GM12874 (cell line): ENCODE data around the gene NEURL1.

ENCODE experiments used
- CTCF ChIP-seq: IDR thresholded peaks from 2 replicates; pipeline ENCODE4 v1.5.1; 2011; ENCODE audit warnings: low read depth, mild to moderate bottlenecking, control low read depth, low read length, moderate library complexity; ENCODE audit not compliant: insufficient read depth

Gene NEURL1

DNA sequence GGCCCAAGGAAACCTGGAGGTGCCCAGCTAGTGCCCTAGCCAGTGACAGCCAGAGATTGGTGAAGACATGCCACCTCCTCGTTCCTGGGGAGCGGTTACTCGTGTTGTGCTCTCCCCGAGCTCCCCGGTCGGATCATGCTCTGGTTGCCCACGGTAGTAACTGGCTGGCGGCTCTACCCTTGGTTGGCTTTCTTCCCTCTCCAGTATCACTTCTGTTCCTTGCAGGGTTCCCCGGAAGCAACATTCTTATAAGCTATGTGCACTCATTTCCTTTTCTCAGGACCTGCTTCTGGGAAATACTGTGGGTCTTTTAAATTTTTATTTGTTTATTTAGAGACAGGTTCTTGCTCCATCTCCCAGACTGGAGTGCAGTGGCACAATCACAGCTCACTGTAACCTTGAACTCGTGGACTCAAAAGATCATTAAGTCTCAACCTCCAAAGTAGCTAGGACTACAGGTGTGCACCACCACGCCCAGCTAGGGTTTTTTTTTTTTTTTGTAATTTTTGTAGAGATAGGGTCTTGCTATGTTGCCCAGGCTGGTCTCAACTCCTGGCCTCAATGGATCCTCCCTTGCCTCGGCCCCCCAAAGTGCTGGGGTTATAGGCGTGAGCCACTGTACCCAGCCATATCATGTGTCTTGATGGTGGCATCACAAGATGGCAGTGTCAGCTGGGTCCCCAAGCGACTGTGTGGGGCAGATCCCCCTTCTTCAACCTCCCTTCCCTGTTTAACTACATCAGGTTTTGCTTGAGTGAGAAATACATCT lies 27.9 kb upstream of the NEURL1 start:
- TF ChIP-seq CTCF, result no peak

DNA sequence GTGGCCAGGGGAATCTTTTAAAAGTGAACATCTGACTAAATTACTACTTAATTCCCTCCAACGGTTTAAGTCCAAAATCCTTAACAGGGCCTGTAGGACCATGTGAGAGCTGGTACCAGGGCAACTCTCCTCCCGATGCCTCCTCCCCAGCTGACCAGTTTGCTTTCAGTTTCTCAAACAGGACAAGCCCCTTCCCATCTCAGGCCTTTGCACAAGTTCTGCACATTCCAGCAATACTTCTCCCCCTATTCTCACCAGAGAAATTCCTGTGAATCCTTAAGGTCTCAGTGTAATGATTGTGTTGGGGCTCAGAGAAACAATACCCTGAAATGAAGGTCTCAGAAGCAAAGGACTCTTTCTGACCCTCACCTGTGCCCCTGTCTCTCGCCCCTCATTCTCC lies 26.8 kb upstream of the NEURL1 start:
- TF ChIP-seq CTCF, result no peak

GRCh38 chr10:103467406-103467805 lies 26.1 kb upstream of the NEURL1 start:
- no peak for TF ChIP-seq CTCF

- TF ChIP-seq CTCF, result no peak
These were observed 24.3 kb upstream of the NEURL1 start for GRCh38 chr10:103469201-103469600.

DNA sequence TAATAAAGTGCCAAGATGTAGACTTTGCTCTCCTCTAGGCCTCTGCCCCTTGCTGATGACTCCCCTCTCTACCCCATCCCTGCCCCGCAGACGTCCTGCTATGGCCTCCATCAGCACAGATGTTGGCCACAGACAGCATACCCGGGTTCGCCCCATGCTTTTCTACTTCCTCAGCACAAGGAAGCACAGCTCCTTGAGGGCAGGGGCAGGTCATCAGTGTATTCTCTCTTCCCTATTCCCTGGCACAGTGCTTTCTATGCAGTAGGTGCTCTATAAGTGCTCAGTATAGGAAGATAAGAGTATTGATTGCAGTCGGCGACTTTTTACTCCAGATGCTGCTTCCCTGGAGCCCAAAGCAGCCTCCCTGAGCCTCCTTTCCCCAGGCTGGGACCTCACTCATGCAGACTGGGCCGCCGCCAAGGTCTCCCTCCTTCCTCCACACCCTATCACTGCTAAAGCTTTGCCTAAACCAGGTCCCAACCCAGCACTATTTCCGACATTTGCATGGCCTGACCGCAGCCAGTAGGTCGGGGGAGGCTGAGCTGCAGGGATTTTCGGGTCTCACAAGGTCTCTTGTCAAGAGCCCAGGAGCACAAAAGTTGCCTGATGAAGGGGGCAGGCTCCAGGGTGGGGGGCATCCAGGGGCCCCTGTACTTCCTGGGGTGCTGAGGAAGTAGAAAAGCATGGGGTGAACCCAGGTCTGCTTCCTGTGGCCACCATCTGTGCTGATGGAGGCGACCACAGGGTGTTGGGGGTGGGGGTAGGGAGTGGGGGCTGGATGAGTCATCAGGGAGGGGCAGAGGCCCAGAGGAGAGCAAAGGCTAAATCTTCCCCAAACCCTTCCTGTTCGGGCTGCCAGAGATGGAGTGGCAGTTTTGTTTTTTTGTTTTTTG lies 22.5 kb upstream of the NEURL1 start:
- TF ChIP-seq CTCF, result no peak

DNA sequence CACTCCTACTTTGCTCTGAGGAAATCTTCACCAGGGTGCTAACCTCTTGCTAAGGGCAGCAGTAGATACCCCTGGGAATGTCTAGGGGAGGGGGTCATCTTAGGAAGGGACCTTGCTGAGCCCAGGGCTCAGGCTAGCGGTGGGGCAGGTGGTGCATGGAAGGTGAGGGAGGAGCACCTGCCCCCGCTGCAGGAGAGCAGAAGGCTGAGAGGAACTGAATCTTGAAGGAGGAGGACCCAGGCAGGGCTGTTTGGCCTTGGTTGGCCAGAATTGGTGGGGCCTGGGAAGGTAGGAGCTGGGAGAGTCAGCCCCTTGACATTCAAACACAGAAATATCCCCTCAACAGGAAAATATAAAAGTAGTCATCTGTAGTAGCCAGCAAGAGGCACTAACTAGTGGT lies 21.5 kb upstream of the NEURL1 start:
- TF ChIP-seq CTCF, result no peak

DNA sequence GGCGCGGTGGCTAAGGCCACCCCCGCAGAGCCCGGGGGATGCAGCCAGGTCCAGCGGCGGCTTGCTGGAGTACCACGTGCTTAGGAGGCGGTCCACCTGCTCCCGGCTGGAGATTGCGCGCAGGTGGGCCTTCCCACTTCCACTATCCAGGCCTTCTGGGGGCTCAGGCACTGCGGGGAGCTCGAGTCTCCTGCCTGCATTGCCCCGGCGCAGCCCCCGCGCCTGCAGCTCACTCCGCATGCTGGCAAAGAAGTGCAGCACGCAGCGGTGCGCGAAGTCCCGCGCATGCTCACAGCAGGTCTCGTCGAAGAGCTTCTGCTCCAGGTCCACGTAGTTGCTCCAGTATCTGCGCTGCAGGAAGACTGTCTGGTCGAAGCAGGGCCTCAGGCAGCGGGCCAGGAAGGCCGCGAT lies 20.2 kb upstream of the NEURL1 start:
- no peak for TF ChIP-seq CTCF
